ENCODE data around the gene GXYLT2.
"Not testable (repeated sequence)": the region's sequence is repeated elsewhere in the genome, so short reads cannot be mapped to it uniquely, and the experiment has no call there.

Gene GXYLT2

GRCh38 chr3:72996121-72996472 is 108.3 kb downstream of the GXYLT2 start:
- H3K27ac Mint-ChIP-seq: peak overlapping the region; percentile 88
- H3K4me3 Mint-ChIP-seq: peak overlapping the region; percentile 89
- peaks cover 35% of the 10 kb centered on the region for H3K36me3 Mint-ChIP-seq (ENCODE audit: low read depth)
- H3K4me1 Mint-ChIP-seq (ENCODE audit: low read depth): peaks cover 41% of the 10 kb centered on the region
- no peaks in the 10 kb centered on the region for H3K9me3 Mint-ChIP-seq
- no peaks in the 10 kb centered on the region for H3K27me3 Mint-ChIP-seq

- Mint-ChIP-seq H3K4me3 (peak within 1 kb of the TSS; percentile 89), H3K27ac (peak within 1 kb of the TSS; percentile 88), H3K27me3 (no peaks in the 10 kb centered on the region), H3K9me3 (no peaks in the 10 kb centered on the region), H3K4me1 (ENCODE audit: low read depth) (peaks cover 47% of the 10 kb centered on the region), H3K36me3 (ENCODE audit: low read depth) (peaks cover 39% of the 10 kb centered on the region)
Observed at GRCh38 chr3:72996473-72997333, 108.9 kb downstream of the GXYLT2 start, which contains the start of gene PPP4R2. Gene PPP4R2 (plus strand): TSS chr3:72996811. CDS start chr3:72997038, 227 bp downstream.

GRCh38 chr3:72997421-72997961 is 109.6 kb downstream of the GXYLT2 start:
- H3K4me3 Mint-ChIP-seq: peak overlapping the region; percentile 89
- peaks cover 46% of the 10 kb centered on the region for H3K36me3 Mint-ChIP-seq (ENCODE audit: low read depth)
- H3K4me1 Mint-ChIP-seq (ENCODE audit: low read depth): peaks cover 54% of the 10 kb centered on the region
- no peaks in the 10 kb centered on the region for H3K9me3 Mint-ChIP-seq
- peak overlapping the region; percentile 88 for H3K27ac Mint-ChIP-seq
- no peaks in the 10 kb centered on the region for H3K27me3 Mint-ChIP-seq

DNA sequence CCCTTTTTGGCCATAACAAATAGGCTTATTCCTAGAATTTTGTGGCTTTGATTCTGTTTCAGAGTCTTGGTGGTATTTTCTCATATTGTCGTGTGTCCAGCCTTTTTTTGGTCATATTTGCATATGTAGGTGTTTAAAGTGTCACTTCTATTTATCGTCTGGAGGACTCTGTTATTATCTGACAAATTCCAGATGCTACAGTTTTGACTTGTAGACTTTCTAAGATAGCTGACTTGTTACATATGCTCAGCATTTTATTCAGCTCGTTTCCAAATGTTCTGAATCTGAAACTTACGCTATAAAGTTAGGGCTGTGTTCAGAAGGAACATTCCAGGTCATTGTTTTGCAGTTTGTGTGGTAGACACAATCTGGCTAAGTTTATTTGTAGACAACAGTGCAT is 110.6 kb downstream of the GXYLT2 start:
- H3K4me1 Mint-ChIP-seq (ENCODE audit: low read depth): peaks cover 61% of the 10 kb centered on the region
- H3K27ac Mint-ChIP-seq: no peak overlapping the region
- no peaks in the 10 kb centered on the region for H3K9me3 Mint-ChIP-seq
- H3K4me3 Mint-ChIP-seq: peak overlapping the region; percentile 89
- peaks cover 53% of the 10 kb centered on the region for H3K36me3 Mint-ChIP-seq (ENCODE audit: low read depth)
- H3K27me3 Mint-ChIP-seq: no peaks in the 10 kb centered on the region

- Mint-ChIP-seq H3K4me3 (peak overlapping the region; percentile 89), H3K27ac (peak overlapping the region; percentile 47), H3K36me3 (ENCODE audit: low read depth) (peaks cover 64% of the 10 kb centered on the region), H3K9me3 (no peaks in the 10 kb centered on the region), H3K27me3 (no peaks in the 10 kb centered on the region), H3K4me1 (ENCODE audit: low read depth) (peaks cover 71% of the 10 kb centered on the region)
Observed at GRCh38 chr3:72999951-73000350, 112.1 kb downstream of the GXYLT2 start.

DNA sequence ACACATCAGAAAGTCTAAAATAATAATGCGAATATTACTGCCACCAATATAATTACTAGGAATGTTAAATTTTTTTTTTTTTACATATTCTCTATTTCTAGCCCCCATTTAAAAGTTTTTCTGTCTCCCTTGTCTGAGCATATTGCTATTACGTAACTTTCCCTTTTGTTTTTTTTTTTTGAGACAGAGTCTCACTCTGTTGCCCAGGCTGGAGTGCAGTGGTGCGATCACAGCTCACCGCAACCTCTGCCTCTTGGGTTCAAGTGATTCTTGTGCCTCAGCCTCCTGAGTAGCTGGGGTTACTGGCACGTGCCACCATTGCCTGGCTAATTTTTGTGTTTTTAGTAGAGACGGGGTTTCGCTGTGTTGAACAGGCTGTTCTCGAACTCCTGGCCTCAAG is 115.2 kb downstream of the GXYLT2 start:
- not testable (repeated sequence) for H3K4me3 Mint-ChIP-seq, H3K9me3 Mint-ChIP-seq, H3K27me3 Mint-ChIP-seq
- Mint-ChIP-seq H3K4me1 (ENCODE audit: low read depth) (peaks cover 80% of the 10 kb centered on the region), H3K27ac (peak overlapping the region; percentile 63), H3K36me3 (ENCODE audit: low read depth) (peaks cover 84% of the 10 kb centered on the region)

GRCh38 chr3:73004316-73004715 is 116.5 kb downstream of the GXYLT2 start:
- H3K27me3 Mint-ChIP-seq: no peaks in the 10 kb centered on the region
- peak overlapping the region; percentile 41 for H3K27ac Mint-ChIP-seq
- peaks cover 85% of the 10 kb centered on the region for H3K36me3 Mint-ChIP-seq (ENCODE audit: low read depth)
- H3K4me1 Mint-ChIP-seq (ENCODE audit: low read depth): peaks cover 81% of the 10 kb centered on the region
- no peak overlapping the region for H3K4me3 Mint-ChIP-seq
- H3K9me3 Mint-ChIP-seq: no peaks in the 10 kb centered on the region

GRCh38 chr3:73007992-73008712 is 120.3 kb downstream of the GXYLT2 start:
- Mint-ChIP-seq H3K27ac (peak overlapping the region; percentile 84), H3K4me3 (peak overlapping the region; percentile 11), H3K27me3 (no peaks in the 10 kb centered on the region), H3K4me1 (ENCODE audit: low read depth) (peaks cover 83% of the 10 kb centered on the region), H3K36me3 (ENCODE audit: low read depth) (peaks cover 87% of the 10 kb centered on the region), H3K9me3 (no peaks in the 10 kb centered on the region)

- H3K36me3 Mint-ChIP-seq (ENCODE audit: low read depth): peaks cover 80% of the 10 kb centered on the region
- no peaks in the 10 kb centered on the region for H3K9me3 Mint-ChIP-seq
- no peaks in the 10 kb centered on the region for H3K27me3 Mint-ChIP-seq
- peak overlapping the region; percentile 84 for H3K27ac Mint-ChIP-seq
- H3K4me1 Mint-ChIP-seq (ENCODE audit: low read depth): peaks cover 82% of the 10 kb centered on the region
- peak overlapping the region; percentile 15 for H3K4me3 Mint-ChIP-seq
Observed at GRCh38 chr3:73009008-73009407, 121.2 kb downstream of the GXYLT2 start.

- Mint-ChIP-seq H3K4me1 (ENCODE audit: low read depth) (peaks cover 81% of the 10 kb centered on the region), H3K27ac (no peak overlapping the region)
Observed at GRCh38 chr3:73009750-73010149, 121.9 kb downstream of the GXYLT2 start.

DNA sequence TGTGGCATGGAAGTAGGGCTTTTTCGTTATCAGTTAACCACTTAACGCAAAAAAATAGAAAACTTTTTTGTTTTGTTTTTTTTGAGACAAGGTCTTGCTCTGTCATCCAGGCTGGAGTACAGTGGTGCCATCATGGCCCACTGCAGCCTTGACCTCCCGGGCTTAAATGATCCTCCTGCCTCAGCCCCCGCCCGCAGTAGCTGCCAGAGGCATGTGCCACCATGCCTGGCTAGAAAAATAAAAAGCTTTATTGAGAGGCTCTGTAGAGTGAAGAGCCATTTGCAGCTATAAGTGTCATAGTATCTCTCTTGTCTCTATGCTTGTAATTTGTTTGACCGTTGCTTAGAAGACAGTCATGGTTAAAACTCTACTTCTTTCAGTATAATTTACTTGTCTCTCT is 122.3 kb downstream of the GXYLT2 start:
- Mint-ChIP-seq H3K27ac (peak overlapping the region; percentile 17), H3K9me3 (no peaks in the 10 kb centered on the region), H3K27me3 (no peaks in the 10 kb centered on the region), H3K4me1 (ENCODE audit: low read depth) (peaks cover 83% of the 10 kb centered on the region), H3K4me3 (no peak overlapping the region), H3K36me3 (ENCODE audit: low read depth) (peaks cover 75% of the 10 kb centered on the region)

More at GRCh38 chr3:73009750-73010149, 121.9 kb downstream of the GXYLT2 start:
- Mint-ChIP-seq H3K27me3 (no peaks in the 10 kb centered on the region), H3K36me3 (ENCODE audit: low read depth) (peaks cover 77% of the 10 kb centered on the region), H3K9me3 (no peaks in the 10 kb centered on the region), H3K4me3 (no peak overlapping the region)

DNA sequence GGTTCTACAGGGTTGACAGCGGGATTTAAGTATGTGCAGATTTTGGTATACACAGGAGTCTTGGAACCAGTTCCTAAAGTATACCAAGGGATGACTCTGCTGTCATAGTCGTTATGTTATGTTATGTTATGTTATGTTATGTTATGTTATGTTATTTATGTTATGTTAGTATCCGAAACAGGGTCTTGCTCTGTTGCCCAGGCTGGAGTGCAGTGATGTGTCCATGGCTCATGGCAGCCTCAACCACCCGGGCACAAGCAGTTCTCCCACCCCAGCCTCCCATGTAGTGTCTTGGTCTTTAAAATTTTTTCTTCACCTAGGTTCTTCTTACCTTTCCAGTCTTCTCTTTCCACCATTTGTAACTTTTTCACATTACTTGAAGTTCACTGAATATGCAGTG is 130.5 kb downstream of the GXYLT2 start:
- H3K36me3 Mint-ChIP-seq (ENCODE audit: low read depth): peaks cover 37% of the 10 kb centered on the region
- no peak overlapping the region for H3K4me3 Mint-ChIP-seq
- peak overlapping the region; percentile 42 for H3K27ac Mint-ChIP-seq
- peaks cover 78% of the 10 kb centered on the region for H3K4me1 Mint-ChIP-seq (ENCODE audit: low read depth)
- no peaks in the 10 kb centered on the region for H3K27me3 Mint-ChIP-seq
- no peaks in the 10 kb centered on the region for H3K9me3 Mint-ChIP-seq

GRCh38 chr3:73018790-73019441 is 131.1 kb downstream of the GXYLT2 start:
- Mint-ChIP-seq H3K27ac (peak overlapping the region; percentile 42), H3K36me3 (ENCODE audit: low read depth) (peaks cover 37% of the 10 kb centered on the region), H3K4me3 (no peak overlapping the region), H3K27me3 (no peaks in the 10 kb centered on the region), H3K4me1 (ENCODE audit: low read depth) (peaks cover 74% of the 10 kb centered on the region), H3K9me3 (no peaks in the 10 kb centered on the region)

- no peak overlapping the region for H3K4me3 Mint-ChIP-seq
- H3K9me3 Mint-ChIP-seq: no peaks in the 10 kb centered on the region
- H3K27ac Mint-ChIP-seq: no peak overlapping the region
- peaks cover 81% of the 10 kb centered on the region for H3K4me1 Mint-ChIP-seq (ENCODE audit: low read depth)
- H3K36me3 Mint-ChIP-seq (ENCODE audit: low read depth): peaks cover 30% of the 10 kb centered on the region
- no peaks in the 10 kb centered on the region for H3K27me3 Mint-ChIP-seq
Observed at GRCh38 chr3:73021301-73021835, 133.5 kb downstream of the GXYLT2 start.
